PC-9 (cell line): Measurements from ENCODE around the gene RPS6KA4. TPM values are rescaled to one million over a fixed set of nuclear protein-coding genes. Genes with fewer than 3 reads are reported as not detected.

Experiments used
- Bru-seq: library from RNA; stranded (reverse); fragments of 400-500 nt; gene quantifications from one replicate; lab custom pipeline; 2021; lab: Mats Ljungman, UMichigan
- BruChase-seq, 2 experiments: library from RNA; stranded (reverse); fragments of 400-500 nt; gene quantifications; one replicate each; lab custom pipeline; 2021; lab: Mats Ljungman, UMichigan
- BruUV-seq: library from RNA; stranded (reverse); fragments of 400-500 nt; replicated peaks from 2 replicates; lab custom pipeline; 2021; lab: Mats Ljungman, UMichigan
- CTCF ChIA-PET: fragments of 300-600 bp; sonication (Branson Sonifier 250); formaldehyde crosslinking; loops from one replicate; lab custom pipeline; 2022; ENCODE audit warnings: antibody characterized with exemption; lab: Charles Lee
- POLR2A ChIA-PET: fragments of 300-600 bp; sonication (Branson Sonifier 250); formaldehyde crosslinking; loops from one replicate; lab custom pipeline; 2022; ENCODE audit warnings: antibody characterized with exemption; ENCODE audit not compliant: unreplicated experiment; lab: Charles Lee
- DNase-seq, 2 experiments: peaks; one replicate each; pipeline versions ENCODE4 v3.0.0 to v3.0.0-alpha.2; 2015 to 2022; ENCODE audit warnings: mixed read lengths in 1 of 2
- H2AFZ ChIP-seq: fragments of 200-600 bp; sonication (generic); 2 replicates; pipeline ENCODE4 v1.8.1; 2017; ENCODE audit warnings: antibody characterized with exemption
- H3F3A ChIP-seq: fragments of 200-600 bp; sonication (generic); 2 replicates; pipeline ENCODE4 v1.8.1; 2017; ENCODE audit warnings: antibody characterized with exemption, mild to moderate bottlenecking, low read depth; ENCODE audit not compliant: insufficient read depth
- H3K27ac ChIP-seq: fragments of 200-600 bp; sonication (generic); 2 replicates; pipeline ENCODE4 v1.6.1; 2016; ENCODE audit warnings: mixed run types
- H3K27me3 ChIP-seq: fragments of 200-600 bp; sonication (generic); 2 replicates; pipeline ENCODE4 v1.6.1; 2016; ENCODE audit warnings: low read depth, mixed run types; ENCODE audit not compliant: insufficient read depth
- H3K36me3 ChIP-seq: fragments of 200-600 bp; sonication (generic); 2 replicates; pipeline ENCODE4 v1.6.1; 2016; ENCODE audit warnings: low read depth, mixed run types
- H3K4me1 ChIP-seq: fragments of 200-600 bp; sonication (generic); replicated peaks from 2 replicates; pipeline ENCODE4 v1.6.1; 2016; ENCODE audit warnings: mixed run types; ENCODE audit not compliant: insufficient read depth
- H3K4me2 ChIP-seq: fragments of 200-600 bp; sonication (generic); 2 replicates; pipeline ENCODE4 v1.6.1; 2017; ENCODE audit warnings: mixed run types
- H3K4me3 ChIP-seq: fragments of 200-600 bp; sonication (generic); 2 replicates; pipeline ENCODE4 v1.6.1; 2016; ENCODE audit warnings: mixed run types
- H3K79me2 ChIP-seq: fragments of 200-600 bp; sonication (generic); 2 replicates; pipeline ENCODE4 v1.6.1; 2017; ENCODE audit warnings: low read depth, mixed run types
- H3K9me2 ChIP-seq: fragments of 200-600 bp; sonication (generic); 2 replicates; pipeline ENCODE4 v1.8.1; 2017; ENCODE audit warnings: mild to moderate bottlenecking; ENCODE audit not compliant: insufficient read depth
- H3K9me3 ChIP-seq: fragments of 200-600 bp; sonication (generic); 2 replicates; pipeline ENCODE4 v1.8.1; 2016; ENCODE audit warnings: low read depth; ENCODE audit not compliant: insufficient read depth
- H4K20me1 ChIP-seq: fragments of 200-600 bp; sonication (generic); 2 replicates; pipeline ENCODE4 v1.8.1; 2017; ENCODE audit not compliant: insufficient read depth
- EZH2 ChIP-seq: fragments of 200-600 bp; sonication (generic); IDR thresholded peaks from 2 replicates; pipeline ENCODE4 v1.8.0; 2017; ENCODE audit warnings: antibody characterized with exemption, low read depth
- intact Hi-C: fragments of 100-400 bp; cut with micrococcal nuclease; formaldehyde crosslinking; loops from one replicate; pipeline ENCODE4 v1.10.0; 2022; ENCODE audit not compliant: unreplicated experiment
- long read RNA-seq: library from polyadenylated mRNA; stranded (forward); transcript quantifications from one replicate; pipeline ENCODE4 v2.0.0, GENCODE V29; 2022
- total RNA-seq: library from RNA; stranded (reverse); gene quantifications from 2 replicates; pipeline ENCODE4 v1.2.3, GENCODE V29; 2021
- TF ChIP-seq, protein P1 (sequence below): fragments of 200-600 bp; sonication (generic); conservative IDR thresholded peaks from 2 replicates; pipeline ENCODE4 v1.6.1; 2017; ENCODE audit warnings: mixed run types, antibody characterized with exemption, mild to moderate bottlenecking, moderate library complexity

Gene RPS6KA4
- total RNA-seq (60.6 and 64.3 TPM in 2 replicates), Bru-seq, nascent RNA (percentile 62 among the genes with signal in this experiment), BruChase-seq, experiment 1, labeled RNA remaining after a 2-hour chase (percentile 61 among the genes with signal in this experiment), BruChase-seq, experiment 2, labeled RNA remaining after a 6-hour chase (percentile 77 among the genes with signal in this experiment)
- long read RNA-seq, transcript RPS6KA4-201 (17 exons, 3,119 nt), result major isoform, 33 of 57 reads
- long read RNA-seq, partial matches to known transcripts, result 15 of 57 reads
- long read RNA-seq, other reads (novel, unspliced or antisense), result 5 of 57 reads

DNA sequence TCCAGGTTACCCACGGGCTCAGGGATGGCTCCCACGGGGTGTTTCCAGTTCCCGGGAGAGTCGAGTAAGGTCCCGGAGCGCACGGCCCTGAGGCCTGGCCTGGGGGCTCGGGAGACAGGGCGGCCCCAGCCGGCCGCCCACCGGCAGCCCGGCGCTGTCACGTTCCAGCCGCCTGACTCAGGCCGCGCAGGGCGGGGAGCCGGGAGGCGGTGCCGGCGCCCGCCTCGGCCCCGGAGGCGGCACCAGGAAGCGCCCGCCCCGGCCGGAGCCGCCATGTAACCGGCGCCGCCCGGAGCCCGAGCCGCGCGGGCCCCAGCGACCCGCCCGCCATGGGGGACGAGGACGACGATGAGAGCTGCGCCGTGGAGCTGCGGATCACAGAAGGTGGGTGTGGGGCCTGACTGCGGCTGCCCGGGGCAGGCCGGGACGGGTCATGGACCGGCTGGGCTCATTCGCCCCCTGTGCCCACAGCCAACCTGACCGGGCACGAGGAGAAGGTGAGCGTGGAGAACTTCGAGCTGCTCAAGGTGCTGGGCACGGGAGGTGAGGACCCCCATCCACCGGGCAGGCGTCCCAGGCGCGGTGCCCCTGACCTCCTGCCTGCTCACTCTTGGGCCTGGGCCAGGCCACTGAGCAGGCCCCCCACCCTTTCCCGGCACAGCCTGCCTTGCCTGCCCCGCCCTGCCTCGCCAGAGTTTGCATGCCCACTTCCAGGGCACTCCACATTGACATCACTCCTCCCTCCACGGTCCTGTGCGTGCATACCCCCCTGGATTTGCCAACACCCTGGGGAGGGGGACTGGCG, at the start of gene RPS6KA4:
TSS of gene RPS6KA4 (plus strand) at position 256 of the 805 bp plus-strand sequence. CDS start at position 330, 74 bp downstream.
- Histone ChIP-seq H3K79me2 (peaks cover 18% of the 10 kb centered on the region), H3K9me3 (no peaks in the 10 kb centered on the region), H2AFZ (peak within 1 kb of the TSS; percentile 87), H3K9me2 (no peaks in the 10 kb centered on the region), H3K4me2 (peak within 1 kb of the TSS; percentile 92), H3K27ac (peak within 1 kb of the TSS; percentile 59), H3F3A (peaks cover 22% of the 10 kb centered on the region; the same call in 1 of the 2 replicates), H3K36me3 (peaks cover 18% of the 10 kb centered on the region; the same call in 1 of the 2 replicates), H3K27me3 (no peaks in the 10 kb centered on the region), H3K4me1 (peaks cover 42% of the 10 kb centered on the region), H3K4me3 (peak within 1 kb of the TSS; percentile 91), H4K20me1 (peaks cover 6% of the 10 kb centered on the region; the same call in 1 of the 2 replicates)
- TSS peak; percentile 50 for BruUV-seq
- intact Hi-C loops, result loop anchor here (2.0 to 5.0 kb wide), 5 partner anchors 82 to 420 kb away; partner anchors contain the start of gene SF1
- CTCF ChIA-PET, result interaction anchor here (0.6 kb wide), 1 partner anchor 27 kb away, joined by 4 read pairs; no protein-coding TSS in a partner anchor
- DNase-seq, result peak; percentile 54 to 79
- POLR2A ChIA-PET, result no interaction called here
- no peak for TF ChIP-seq EZH2
- TF ChIP-seq, protein P1, sequence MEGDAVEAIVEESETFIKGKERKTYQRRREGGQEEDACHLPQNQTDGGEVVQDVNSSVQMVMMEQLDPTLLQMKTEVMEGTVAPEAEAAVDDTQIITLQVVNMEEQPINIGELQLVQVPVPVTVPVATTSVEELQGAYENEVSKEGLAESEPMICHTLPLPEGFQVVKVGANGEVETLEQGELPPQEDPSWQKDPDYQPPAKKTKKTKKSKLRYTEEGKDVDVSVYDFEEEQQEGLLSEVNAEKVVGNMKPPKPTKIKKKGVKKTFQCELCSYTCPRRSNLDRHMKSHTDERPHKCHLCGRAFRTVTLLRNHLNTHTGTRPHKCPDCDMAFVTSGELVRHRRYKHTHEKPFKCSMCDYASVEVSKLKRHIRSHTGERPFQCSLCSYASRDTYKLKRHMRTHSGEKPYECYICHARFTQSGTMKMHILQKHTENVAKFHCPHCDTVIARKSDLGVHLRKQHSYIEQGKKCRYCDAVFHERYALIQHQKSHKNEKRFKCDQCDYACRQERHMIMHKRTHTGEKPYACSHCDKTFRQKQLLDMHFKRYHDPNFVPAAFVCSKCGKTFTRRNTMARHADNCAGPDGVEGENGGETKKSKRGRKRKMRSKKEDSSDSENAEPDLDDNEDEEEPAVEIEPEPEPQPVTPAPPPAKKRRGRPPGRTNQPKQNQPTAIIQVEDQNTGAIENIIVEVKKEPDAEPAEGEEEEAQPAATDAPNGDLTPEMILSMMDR, result no peak

- ChIA-PET CTCF (interaction anchor here (0.6 kb wide), 1 partner anchor 68 kb away, joined by 7 read pairs; no protein-coding TSS in a partner anchor), POLR2A (interaction anchor here (0.6 kb wide), 2 partner anchors 98 to 655 kb away, joined by 3 to 4 read pairs; no protein-coding TSS in a partner anchor)
- H3K27me3 ChIP-seq, result no peaks in the 10 kb centered on the region
- H3K4me2 ChIP-seq, result no peak overlapping the region
- no TSS peak for BruUV-seq
- no peak overlapping the region for H3K27ac ChIP-seq
- no peak for DNase-seq
- intact Hi-C loops, result no loop called here
- no peak for TF ChIP-seq EZH2
- TF ChIP-seq, protein P1, result no peak
- peaks cover 8% of the 10 kb centered on the region for H4K20me1 ChIP-seq
- H3K79me2 ChIP-seq, result peaks cover 57% of the 10 kb centered on the region
- peaks cover 14% of the 10 kb centered on the region for H3K4me1 ChIP-seq
- H3K4me3 ChIP-seq, result no peak overlapping the region
- peaks cover 8% of the 10 kb centered on the region; the same call in 1 of the 2 replicates for H3K36me3 ChIP-seq
- no peaks in the 10 kb centered on the region for H3K9me3 ChIP-seq
- no peak overlapping the region for H2AFZ ChIP-seq
- peaks cover 51% of the 10 kb centered on the region for H3F3A ChIP-seq
- no peaks in the 10 kb centered on the region for H3K9me2 ChIP-seq
Measured at GRCh38 chr11:64312947-64313346, 46.0 kb upstream of the RPS6KA4 start.
